ENCODE data around the gene NOD1.
"Not testable (repeated sequence)": the region's sequence is repeated elsewhere in the genome, so short reads cannot be mapped to it uniquely, and the experiment has no call there.

Gene NOD1

DNA sequence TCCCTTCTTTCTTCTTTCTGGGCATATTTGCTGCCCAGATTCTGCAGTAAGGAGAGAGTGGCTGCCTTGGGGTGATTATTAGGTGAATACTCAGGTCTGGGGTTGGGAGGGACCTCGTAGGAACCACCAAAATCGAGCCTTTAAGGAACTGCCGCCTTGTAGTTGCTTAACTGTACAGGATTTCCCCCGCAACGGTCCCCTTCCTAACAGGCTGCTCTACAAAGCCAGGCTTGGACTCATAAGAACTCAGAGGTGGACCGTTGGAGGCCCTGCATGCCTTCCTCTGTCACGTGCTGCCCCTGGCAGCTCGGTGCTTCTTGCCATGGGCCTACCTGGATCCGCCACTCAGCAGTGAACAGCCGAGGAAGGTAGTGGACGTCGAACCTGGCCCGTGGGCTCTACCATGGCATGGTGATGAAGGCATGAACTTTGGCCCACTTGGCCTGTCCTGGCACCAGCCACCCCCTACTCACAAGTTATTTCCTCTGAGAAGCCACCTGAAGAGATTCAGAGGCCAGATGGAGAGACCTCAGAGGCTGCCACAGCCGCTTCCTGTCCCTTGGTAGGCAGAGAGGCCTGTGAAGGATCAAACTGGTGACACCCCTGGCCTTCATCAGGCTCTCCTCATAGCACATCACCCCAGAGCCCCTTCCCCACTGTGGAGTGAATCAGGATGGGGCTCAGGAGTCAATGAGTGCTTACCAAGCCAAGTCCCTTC, 54.6 kb downstream of the NOD1 start:
- no peak for DNase-seq (ENCODE audit: extremely low read depth in 1 of 2, low read depth in 1 of 2)

DNA sequence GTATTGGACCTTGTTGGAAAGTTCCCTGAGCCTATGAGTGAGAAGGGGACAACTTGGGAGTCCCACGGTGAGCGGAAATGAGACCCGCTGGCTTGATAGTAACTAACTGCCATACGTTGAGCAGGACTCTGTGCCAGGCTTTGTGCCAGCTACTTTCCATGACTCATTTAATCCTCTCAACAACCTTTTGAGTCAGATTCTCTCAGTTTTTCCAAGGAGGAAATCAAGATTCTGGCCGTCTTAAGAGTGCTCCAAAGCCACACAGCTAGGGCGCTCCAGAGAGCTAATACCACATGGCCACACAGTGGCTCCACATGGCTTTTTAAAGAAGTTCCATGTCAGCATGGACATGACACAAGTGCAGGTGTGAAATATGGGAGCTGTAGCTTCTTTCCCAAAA, 55.7 kb downstream of the NOD1 start:
- DNase-seq (ENCODE audit: extremely low read depth in 1 of 2, low read depth in 1 of 2): no peak

DNA sequence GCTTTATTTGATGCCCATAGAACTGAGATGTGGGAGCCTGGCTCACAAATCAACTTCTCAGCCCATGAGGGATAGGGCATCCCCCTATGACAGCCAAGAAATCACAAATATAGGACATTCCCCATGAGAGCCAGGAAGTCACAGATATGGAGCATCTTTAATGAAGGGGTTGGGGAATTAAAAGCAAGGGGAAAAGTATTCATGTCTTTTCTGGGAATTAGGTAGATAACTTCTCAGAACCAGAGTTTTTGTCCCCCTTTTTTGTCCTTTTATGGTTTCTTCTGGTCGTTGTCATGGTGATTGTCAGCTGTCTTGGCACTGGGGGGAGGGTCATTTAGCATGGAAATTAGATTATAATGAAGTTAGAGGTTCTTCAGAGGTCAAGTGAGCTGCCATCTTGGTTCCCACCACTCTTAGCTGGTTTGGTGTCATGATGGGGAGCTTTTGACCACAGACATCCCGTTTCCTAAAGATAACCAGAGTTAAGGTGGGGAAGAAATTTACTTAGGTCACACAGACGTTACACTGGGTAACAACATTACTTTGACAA, 56.9 kb downstream of the NOD1 start:
- DNase-seq (ENCODE audit: extremely low read depth in 1 of 2, low read depth in 1 of 2): no peak

DNA sequence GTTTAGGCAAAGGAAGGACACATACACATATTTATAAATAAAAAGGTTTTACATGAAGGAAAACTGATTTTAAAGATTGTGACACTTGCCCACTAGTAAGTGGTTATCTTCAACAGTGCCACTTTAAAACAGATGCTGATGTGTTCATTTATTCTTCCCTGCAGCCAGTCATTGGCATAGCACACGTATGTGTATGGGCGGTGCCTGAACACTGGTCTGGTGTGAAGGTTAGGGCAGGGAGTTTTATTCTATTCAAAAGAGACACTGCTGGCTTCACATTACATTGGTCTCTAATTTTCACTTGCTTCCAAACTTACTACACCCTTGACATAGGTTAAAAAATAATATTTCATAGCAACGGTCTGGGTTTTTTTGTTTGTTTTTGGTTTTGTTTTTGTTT, 57.9 kb downstream of the NOD1 start:
- no peak for DNase-seq (ENCODE audit: extremely low read depth in 1 of 2, low read depth in 1 of 2)

DNA sequence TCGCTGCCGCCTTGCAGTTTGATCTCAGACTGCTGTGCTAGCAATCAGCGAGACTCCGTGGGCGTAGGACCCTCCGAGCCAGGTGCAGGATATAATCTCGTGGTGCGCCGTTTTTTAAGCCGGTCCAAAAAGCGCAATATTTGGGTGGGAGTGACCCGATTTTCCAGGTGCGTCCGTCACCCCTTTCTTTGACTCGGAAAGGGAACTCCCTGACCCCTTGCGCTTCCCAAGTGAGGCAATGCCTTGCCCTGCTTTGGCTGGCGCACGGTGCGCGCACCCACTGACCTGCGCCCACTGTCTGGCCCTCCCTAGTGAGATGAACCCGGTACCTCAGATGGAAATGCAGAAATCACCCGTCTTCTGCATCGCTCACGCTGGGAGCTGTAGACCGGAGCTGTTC, 58.5 kb downstream of the NOD1 start:
- not testable (repeated sequence) for DNase-seq (ENCODE audit: extremely low read depth in 1 of 2, low read depth in 1 of 2)

DNA sequence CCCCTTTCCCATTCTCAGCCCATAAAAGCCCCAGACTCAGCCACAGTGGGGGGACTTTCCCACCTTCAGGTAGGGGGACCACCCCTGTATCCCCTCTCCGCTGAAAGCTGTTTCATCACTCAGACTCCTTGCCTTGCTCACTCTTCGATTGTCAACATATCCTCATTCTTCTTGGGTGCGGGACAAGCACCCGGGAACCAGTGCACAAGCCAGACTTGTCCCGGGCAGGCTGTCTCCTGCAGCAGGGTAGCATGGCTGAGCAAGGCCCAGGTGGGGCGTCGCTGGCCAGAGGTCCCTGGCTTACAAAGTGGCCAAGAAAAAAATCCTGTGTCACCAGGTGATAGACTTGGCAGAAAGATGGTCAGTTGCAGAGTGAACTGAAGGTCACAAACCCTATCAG, 64.7 kb downstream of the NOD1 start:
- DNase-seq (ENCODE audit: extremely low read depth in 1 of 2, low read depth in 1 of 2): no peak

DNA sequence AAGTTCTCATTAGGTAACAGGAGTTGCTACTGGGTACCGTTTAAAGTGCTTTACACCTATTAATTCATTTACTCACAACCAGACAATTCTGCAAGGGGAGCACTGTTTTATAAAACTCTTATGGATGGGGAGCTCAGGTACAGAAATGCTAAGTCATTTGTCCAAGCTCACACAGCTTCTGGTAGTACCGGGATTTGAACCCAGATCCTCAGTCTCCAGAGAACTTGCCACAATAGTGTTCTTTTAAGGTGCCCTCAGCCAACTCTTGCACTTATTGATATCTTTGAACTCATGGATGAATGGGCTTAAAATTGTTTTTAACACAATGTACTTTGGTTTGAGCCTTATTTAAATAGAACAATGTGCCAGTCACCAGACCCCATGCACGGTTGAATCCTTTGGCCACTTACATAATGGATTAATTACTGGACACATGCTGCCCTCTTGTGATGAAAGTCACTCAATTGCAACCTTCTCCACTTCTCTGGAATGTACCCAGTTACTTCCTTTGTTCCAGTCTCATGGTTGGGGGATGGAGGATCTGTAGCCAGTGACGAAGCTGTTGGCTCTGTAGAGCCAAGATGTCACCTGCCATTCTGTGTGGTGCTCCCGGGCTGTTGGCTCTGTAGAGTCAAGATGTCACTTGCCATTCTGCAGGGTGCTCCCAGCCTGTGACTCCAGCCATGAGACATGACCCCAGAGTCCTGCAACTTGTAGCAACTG, 65.6 kb downstream of the NOD1 start:
- no peak for DNase-seq (ENCODE audit: extremely low read depth in 1 of 2, low read depth in 1 of 2)

DNA sequence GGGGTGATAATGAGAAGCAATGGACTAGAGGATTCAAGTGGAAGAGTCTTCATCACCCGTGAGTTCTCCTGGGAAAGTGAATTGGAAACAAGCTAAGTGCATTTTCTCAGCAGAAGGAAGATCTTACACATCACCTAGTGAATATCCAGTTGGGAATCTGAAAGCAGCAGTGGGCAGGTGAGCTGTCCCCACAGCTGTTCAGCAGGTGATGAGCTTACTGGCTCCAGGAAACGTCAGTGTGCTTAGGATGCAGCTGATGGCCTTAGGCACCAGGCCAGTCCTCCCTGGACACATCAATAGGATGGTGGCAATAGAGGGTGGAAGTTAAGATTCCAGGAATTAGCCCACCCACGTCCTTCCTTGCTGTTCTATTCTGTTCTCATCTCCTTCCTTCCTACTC, 66.7 kb downstream of the NOD1 start:
- DNase-seq (ENCODE audit: extremely low read depth in 1 of 2, low read depth in 1 of 2): no peak

DNA sequence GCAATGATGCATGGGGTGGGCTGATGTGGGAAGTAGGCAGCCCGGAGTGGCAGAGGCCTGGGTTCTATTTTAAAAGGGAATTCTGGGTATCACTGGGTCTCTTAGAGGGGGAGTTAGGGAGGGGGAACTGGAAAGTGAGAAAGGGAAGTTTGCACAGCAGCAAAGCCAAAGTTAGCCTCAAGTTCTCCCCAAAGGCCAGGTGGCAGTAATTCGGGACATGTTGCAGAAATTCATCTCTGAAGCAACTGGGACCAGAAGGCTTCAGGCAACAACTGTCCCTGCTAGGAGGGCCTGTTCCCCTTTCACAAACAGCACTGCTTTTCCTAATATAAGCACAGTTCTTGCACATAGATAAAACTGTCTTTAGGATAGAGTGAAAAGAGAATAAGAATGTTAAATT, 67.4 kb downstream of the NOD1 start:
- DNase-seq (ENCODE audit: extremely low read depth in 1 of 2, low read depth in 1 of 2): no peak

DNA sequence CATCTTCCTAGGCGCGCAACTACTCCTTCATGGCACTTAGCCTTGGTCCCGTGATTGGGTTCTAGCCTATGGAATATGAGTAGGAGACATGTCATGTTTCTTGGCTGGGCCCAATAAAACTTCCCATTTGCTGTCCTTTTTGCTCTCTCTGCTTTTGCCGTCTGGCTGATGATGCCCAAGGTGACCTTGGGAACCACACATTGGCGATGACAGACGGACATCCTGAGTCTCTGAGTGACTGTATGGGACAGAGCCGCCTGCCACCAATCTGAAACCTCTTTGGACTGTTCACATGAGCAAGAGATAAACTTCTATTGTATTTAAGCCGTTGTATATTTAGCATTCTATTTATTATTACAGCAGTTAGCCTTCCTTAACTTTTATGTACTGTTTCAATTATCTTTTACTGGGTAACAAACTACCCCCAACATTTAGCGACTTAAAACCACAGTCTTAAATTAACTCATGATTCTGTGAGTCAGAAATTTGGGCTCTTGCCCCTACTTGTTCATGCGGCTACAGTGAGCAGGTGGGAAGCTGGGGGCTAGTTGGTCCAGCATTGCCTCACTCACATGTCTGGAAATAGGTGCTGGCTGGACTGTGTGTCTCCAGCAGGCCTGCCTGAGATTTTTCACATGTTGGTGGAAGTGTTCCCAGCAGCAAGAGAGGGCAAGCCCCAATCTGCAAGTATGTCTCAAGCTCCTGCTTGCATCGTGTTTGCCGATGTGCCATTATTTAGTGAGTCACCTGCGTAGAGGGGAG, 71.7 kb downstream of the NOD1 start:
- no peak for DNase-seq (ENCODE audit: extremely low read depth in 1 of 2, low read depth in 1 of 2)

DNA sequence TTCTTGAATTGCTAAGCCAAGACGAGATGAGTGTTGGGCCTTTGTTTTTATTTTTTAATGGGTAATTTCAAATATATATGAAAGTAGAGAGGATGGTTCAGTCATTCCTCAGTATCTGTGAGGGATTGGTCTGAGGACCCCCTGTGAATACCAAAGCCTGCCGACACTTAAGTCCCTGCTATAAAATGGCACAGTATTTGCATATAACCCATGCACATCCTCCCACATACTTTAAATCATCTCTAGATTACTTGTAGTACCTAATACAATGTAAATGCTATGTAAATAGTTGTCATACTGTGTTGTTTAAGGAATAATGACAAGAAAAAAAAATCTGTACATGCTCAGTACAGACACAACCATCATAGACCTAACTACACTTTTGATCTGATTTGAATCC, 73.4 kb downstream of the NOD1 start:
- DNase-seq (ENCODE audit: extremely low read depth in 1 of 2, low read depth in 1 of 2): no peak

DNA sequence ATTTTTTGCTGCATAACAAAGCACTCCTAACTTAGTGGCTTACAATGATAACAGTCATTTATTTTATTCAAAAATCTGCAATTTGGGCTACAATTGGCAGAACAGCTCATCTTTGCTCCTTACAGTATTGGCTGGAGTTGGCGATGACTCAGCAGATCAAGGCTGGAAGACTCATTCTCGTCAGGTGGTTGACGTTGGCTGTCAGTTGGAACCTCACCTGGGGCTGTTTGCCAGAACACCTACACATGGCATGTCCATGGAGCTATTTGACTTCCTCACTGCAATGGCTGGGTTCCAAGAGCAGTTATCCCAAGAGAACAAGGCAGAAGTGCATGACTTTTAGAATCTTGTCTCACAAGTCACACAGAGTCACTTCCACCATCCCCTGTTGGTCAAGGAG, 75.1 kb downstream of the NOD1 start:
- no peak for DNase-seq (ENCODE audit: extremely low read depth in 1 of 2, low read depth in 1 of 2)

DNA sequence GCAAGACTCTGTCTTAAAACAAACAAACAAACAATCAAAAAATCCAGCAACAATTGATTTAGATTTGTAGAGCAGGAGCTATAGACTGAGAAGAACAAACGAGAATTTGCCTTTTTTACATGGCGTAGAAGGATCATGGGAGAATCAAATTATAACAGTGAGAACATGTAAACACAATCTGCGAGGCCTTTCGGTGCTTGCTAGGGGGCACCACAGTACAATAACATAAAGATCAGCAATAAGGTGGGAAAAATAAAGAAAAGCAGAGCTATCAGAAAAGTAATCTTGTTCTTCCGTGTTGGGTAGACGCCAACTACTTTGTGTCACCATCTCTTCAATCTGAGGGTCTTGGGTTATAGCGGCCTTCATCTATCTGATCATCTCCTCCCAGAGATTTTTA, 82.2 kb downstream of the NOD1 start:
- DNase-seq (ENCODE audit: extremely low read depth in 1 of 2, low read depth in 1 of 2): no peak

DNA sequence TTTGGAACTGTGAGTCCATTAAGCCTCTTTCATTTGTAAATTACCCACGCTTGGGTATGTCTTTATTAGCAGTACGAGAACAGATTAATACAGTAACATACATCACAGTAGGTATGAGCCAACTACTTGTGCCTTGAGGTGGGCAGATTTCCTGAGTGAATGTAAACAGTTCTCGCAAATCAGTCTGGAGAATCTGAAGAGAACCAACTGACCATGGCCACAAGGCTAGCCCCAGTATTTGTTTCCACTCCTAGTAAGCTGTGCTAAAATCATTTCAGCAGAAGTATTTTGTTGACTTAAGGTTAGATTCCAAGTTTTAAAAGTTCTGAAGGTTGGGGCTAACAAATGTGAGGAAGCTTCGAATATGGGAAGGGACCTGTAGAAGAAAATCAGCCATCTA, 82.9 kb downstream of the NOD1 start:
- DNase-seq (ENCODE audit: extremely low read depth in 1 of 2, low read depth in 1 of 2): no peak

DNA sequence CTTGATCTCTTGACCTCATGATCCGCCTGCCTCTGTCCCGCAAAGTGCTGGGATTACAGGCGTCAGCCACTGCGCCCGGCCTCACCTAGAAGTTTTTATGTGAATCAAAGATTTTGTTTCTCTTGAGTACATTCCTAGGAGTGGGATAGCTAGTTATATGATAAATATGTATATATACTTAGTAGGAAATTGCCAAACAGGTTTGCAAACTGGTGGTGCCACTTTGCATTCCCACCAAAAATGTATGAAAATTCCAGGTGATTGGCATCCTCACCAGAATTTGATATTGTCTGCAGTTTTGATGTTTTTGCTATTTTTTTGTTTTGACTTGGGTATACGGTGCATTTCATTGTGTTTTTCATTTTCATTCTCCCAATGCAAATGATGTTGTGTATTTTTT, 86.8 kb downstream of the NOD1 start:
- DNase-seq (ENCODE audit: extremely low read depth in 1 of 2, low read depth in 1 of 2): no peak

DNA sequence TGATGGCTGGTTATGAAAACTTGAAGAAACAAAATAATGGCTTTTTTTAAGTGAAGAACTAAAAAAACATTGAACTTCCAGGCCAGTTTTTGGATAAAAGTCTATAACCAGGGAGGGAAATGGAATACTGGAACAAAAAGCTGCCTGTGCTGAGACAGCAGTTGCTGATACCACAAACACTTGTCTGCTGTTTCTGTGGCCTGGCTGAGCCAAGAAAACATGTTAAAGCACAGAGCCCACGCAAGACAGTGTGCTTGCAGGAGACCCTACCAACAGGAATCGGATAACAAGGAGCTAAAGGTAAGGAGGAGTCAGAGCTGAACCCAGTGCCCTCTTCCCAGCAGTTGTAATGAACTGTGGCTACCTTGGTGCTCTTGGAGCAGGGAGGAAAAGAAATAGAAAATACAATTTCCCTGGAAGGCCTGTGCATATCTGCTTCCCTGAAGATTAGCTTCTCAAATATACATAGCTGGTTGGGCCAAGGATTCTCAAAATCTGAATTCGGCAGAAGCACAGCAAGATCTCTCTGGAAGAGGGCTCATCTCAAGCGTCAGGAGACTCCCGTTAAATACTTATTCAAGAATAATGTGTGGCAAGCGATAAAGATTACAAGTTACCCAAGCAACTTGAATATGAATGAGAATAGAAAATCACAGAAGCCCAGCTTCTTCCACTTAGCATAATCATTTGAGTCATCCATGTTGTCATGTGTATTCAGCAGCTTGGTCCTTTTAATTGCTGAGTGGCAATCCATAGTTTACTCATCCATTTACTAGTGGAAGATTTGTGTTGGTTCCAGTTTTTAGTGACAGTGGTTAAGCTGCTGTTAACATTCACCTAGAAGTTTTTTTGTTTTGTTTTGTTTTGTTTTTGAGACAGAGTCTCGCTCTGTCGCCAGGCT, 87.6 kb downstream of the NOD1 start:
- DNase-seq (ENCODE audit: extremely low read depth in 1 of 2, low read depth in 1 of 2): no peak

DNA sequence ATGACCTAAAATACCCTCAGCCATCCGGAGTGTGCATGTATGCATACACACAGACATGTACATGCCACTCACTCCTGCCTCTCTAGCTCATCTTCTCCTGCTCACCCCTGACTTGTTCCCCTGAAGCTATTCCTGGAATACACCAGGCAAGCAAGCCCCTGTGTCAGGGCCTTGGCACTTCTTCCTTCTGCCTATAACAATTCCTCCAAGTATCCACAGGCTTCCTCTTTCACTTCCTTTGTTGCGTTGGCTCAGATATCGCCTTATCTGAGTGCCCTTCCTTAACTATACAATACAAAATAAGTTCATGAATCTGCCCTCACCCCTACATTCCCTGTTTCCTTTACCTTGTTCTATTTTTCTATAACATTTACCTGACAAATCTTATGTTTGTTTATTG, 88.8 kb downstream of the NOD1 start:
- no peak for DNase-seq (ENCODE audit: extremely low read depth in 1 of 2, low read depth in 1 of 2)

DNA sequence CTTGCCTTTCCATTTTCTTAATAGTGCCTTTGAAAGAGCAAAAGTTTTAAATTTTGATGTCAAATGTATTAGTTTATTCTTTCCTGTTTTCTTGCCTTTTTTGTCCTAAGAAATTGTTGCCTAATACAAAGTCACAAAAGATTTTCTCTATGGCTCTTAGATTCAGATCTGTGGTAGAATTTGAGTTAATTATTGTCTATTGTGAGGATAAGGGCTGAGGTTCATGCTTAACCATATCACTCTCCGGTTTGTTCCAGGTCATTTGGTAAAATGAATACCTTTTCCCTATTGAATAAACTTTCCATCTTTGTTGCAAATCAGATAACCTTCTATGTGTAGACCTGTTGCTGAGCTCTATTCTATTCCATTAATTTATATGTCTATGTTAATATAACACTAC, 96.0 kb downstream of the NOD1 start:
- DNase-seq (ENCODE audit: extremely low read depth in 1 of 2, low read depth in 1 of 2): no peak

DNA sequence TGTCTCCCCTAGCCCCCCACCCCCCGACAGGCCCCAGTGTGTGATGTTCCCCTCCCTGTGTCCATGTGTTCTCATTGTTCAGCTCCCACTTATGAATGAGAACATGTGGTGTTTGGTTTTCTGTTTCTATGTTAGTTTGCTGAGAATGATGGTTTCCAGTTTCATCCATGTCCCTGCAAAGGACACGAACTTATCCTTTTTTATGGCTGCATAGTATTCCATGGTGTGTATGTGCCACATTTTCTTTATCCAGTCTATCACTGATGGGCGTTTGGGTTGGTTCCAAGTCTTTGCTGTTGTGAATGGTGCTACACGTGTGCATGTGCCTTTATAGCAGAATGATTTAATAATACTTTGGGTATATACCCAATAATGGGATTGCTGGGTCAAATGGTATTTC, 97.8 kb downstream of the NOD1 start:
- not testable (repeated sequence) for DNase-seq (ENCODE audit: extremely low read depth in 1 of 2, low read depth in 1 of 2)

DNA sequence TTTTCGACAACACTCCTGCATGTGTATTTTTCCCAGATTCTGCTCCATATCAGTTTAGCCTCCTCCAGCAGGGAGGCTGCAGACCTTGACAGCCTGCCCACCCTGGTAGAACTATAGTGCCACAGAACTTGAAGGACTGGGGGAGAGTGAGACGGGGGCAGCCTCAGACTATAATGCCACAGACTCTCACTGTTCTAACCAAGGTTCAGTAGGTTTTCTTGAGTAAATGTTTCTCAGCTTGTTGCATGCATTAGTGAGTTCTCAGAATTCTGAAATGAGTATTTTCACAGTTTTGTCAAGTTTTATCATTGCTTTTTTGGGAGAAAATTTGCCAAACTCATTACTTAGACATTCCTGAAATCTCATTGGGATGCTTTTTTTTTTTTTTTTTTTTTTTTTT, 98.3 kb downstream of the NOD1 start:
- no peak for DNase-seq (ENCODE audit: extremely low read depth in 1 of 2, low read depth in 1 of 2)

DNA sequence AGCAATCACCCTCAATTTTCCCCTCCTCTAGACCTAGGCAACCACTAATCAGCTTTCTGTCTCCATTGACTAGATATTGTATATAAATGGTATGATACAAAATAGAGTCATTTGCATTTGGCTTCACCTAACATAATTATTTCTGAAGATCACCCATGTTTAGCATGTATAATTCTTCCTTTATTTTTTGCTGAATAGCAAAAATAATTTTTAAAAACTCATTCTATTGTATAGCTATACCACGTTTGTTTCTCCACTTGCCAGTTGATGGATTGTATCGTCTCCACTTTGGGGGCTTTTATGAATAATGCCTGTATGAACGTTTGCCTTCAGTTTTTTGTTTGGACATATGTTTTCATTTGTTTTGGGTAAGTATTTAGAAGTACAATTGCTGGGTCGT, 98.8 kb downstream of the NOD1 start:
- DNase-seq (ENCODE audit: extremely low read depth in 1 of 2, low read depth in 1 of 2): no peak

Data from activated CD8-positive, alpha-beta memory T cell treated with anti-CD3 and anti-CD28 coated beads for 1 hour (primary cell).